Measurements from ENCODE around the gene KDM7A.

DNA sequence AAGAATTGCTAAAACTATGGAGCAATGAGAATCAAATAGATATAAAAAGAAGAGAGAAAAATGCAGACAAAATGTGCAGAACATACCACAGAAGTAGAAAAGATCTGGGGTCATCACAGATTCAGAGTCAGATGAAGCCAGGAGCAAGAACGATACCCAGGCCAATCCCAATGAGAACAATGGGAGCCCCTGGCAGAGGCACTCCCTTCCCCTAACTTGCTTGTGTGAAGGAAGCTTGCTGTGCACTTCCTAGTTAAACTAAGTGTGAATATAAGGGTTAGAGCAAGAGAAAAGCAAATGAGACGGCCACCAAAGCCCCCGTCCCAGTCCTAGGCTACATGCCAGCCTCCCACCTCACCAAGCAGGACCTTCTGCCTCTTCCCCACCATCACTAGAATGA is 126.7 kb downstream of the KDM7A start:
- TF ChIP-seq, protein P1, sequence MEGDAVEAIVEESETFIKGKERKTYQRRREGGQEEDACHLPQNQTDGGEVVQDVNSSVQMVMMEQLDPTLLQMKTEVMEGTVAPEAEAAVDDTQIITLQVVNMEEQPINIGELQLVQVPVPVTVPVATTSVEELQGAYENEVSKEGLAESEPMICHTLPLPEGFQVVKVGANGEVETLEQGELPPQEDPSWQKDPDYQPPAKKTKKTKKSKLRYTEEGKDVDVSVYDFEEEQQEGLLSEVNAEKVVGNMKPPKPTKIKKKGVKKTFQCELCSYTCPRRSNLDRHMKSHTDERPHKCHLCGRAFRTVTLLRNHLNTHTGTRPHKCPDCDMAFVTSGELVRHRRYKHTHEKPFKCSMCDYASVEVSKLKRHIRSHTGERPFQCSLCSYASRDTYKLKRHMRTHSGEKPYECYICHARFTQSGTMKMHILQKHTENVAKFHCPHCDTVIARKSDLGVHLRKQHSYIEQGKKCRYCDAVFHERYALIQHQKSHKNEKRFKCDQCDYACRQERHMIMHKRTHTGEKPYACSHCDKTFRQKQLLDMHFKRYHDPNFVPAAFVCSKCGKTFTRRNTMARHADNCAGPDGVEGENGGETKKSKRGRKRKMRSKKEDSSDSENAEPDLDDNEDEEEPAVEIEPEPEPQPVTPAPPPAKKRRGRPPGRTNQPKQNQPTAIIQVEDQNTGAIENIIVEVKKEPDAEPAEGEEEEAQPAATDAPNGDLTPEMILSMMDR (IDR thresholded peaks at IDR 0.05) = no peak
- no peak for TF ChIP-seq POLR2A (IDR thresholded peaks at IDR 0.05)
